ENCODE data around the gene ATP2B3.

The ATP2B3 gene

GRCh38 chrX:153511784-153512500 is 5.5 kb upstream of the ATP2B3 start:
- no peak for DNase-seq

- no peak for DNase-seq
Observed at GRCh38 chrX:153512501-153512893, 4.9 kb upstream of the ATP2B3 start.

- DNase-seq = no peak
Observed at GRCh38 chrX:153513265-153513664, 4.2 kb upstream of the ATP2B3 start.

- no peak for DNase-seq
Observed at GRCh38 chrX:153514259-153514658, 3.2 kb upstream of the ATP2B3 start.

GRCh38 chrX:153515435-153515834 is 2.0 kb upstream of the ATP2B3 start:
- DNase-seq = no peak

GRCh38 chrX:153516073-153516472 is 1.4 kb upstream of the ATP2B3 start:
- DNase-seq = no peak

GRCh38 chrX:153517946-153518834 is 748 bp downstream of the ATP2B3 start:
- no peak for DNase-seq

- no peak for DNase-seq
Observed at GRCh38 chrX:153519569-153520286, 2.3 kb downstream of the ATP2B3 start.

- no peak for DNase-seq
Observed at GRCh38 chrX:153520287-153520917, 3.0 kb downstream of the ATP2B3 start.

- no peak for DNase-seq
Observed at GRCh38 chrX:153521034-153521433, 3.6 kb downstream of the ATP2B3 start.

- DNase-seq = no peak
Observed at GRCh38 chrX:153522259-153522658, 4.8 kb downstream of the ATP2B3 start.

GRCh38 chrX:153523269-153523668 is 5.8 kb downstream of the ATP2B3 start:
- no peak for DNase-seq

- no peak for DNase-seq
Observed at GRCh38 chrX:153524234-153524633, 6.8 kb downstream of the ATP2B3 start.

GRCh38 chrX:153525451-153525850 is 8.0 kb downstream of the ATP2B3 start:
- DNase-seq = no peak

- DNase-seq = no peak
Observed at GRCh38 chrX:153526042-153526441, 8.6 kb downstream of the ATP2B3 start.

- no peak for DNase-seq
Observed at GRCh38 chrX:153526801-153527200, 9.4 kb downstream of the ATP2B3 start.

- DNase-seq = no peak
Observed at GRCh38 chrX:153527208-153527607, 9.8 kb downstream of the ATP2B3 start.

GRCh38 chrX:153530411-153531129 is 13.1 kb downstream of the ATP2B3 start:
- DNase-seq = no peak

- no peak for DNase-seq
Observed at GRCh38 chrX:153533091-153533490, 15.6 kb downstream of the ATP2B3 start.

GRCh38 chrX:153537080-153537479 is 19.6 kb downstream of the ATP2B3 start:
- no peak for DNase-seq

- no peak for DNase-seq
Observed at GRCh38 chrX:153537526-153538295, 20.3 kb downstream of the ATP2B3 start.

GRCh38 chrX:153538424-153538823 is 21.0 kb downstream of the ATP2B3 start:
- no peak for DNase-seq

Measured in activated CD4-positive, alpha-beta T cell treated with anti-CD3 and anti-CD28 coated beads, Interleukin-10, Interleukin-2, amounts not matched to agents 100 ng/mL and 50 ng/mL, durations not matched to agents 16 hours and 8 hours (primary cell).